ENCODE measurements around the gene IFITM5. TPM values are rescaled to one million over a fixed set of nuclear protein-coding genes. Genes with fewer than 3 reads are reported as not detected.
A peak's percentile ranks its signal among the peaks of the same experiment; 100 is the strongest.

The IFITM5 gene
- total RNA-seq, 1 experiment from 2014 or later: not detected

DNA sequence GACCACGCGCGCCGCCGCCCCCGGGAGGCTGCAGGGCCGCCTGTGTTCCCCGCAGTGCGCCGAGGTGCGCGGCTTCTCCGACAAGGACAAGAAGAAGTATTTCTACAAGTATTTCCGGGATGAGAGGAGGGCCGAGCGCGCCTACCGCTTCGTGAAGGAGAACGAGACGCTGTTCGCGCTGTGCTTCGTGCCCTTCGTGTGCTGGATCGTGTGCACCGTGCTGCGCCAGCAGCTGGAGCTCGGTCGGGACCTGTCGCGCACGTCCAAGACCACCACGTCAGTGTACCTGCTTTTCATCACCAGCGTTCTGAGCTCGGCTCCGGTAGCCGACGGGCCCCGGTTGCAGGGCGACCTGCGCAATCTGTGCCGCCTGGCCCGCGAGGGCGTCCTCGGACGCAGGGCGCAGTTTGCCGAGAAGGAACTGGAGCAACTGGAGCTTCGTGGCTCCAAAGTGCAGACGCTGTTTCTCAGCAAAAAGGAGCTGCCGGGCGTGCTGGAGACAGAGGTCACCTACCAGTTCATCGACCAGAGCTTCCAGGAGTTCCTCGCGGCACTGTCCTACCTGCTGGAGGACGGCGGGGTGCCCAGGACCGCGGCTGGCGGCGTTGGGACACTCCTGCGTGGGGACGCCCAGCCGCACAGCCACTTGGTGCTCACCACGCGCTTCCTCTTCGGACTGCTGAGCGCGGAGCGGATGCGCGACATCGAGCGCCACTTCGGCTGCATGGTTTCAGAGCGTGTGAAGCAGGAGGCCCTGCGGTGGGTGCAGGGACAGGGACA, 18.4 kb downstream of the IFITM5 start:
- peak; percentile 2; the same call in 1 of the 2 replicates for ATAC-seq
- Histone ChIP-seq H3K36me3 (ENCODE audit: control insufficient read depth, insufficient read depth, low read length) (no peaks in the 10 kb centered on the region), H3K27me3 (ENCODE audit: control insufficient read depth, insufficient read depth, low read length) (peaks cover 3% of the 10 kb centered on the region), H3K9me3 (ENCODE audit: control insufficient read depth, insufficient read depth, low read depth, low read length) (0 out of 2 replicates have a peak, but pooled peaks cover 3% of the 10 kb centered on the region), H3K4me3 (ENCODE audit: low read depth in 2 of 2, low read length in 2 of 2) (no peak overlapping the region; a peak in 1 of 4 replicates), H3K4me1 (ENCODE audit: control insufficient read depth, insufficient read depth, low read length) (peaks cover 12% of the 10 kb centered on the region; the same call in 1 of the 2 replicates), H3K27ac (ENCODE audit: low read length) (no peak overlapping the region)
- no TSS peak for BruUV-seq (replicated peaks)
- TF ChIP-seq TCF7L2 (IDR thresholded peaks at IDR 0.05; ENCODE audit: low read depth, low read length) (no peak), SIN3A (IDR thresholded peaks at IDR 0.05; ENCODE audit: borderline replicate concordance, insufficient read depth, low read depth, low read length) (no peak)
- TF ChIP-seq, protein P1, sequence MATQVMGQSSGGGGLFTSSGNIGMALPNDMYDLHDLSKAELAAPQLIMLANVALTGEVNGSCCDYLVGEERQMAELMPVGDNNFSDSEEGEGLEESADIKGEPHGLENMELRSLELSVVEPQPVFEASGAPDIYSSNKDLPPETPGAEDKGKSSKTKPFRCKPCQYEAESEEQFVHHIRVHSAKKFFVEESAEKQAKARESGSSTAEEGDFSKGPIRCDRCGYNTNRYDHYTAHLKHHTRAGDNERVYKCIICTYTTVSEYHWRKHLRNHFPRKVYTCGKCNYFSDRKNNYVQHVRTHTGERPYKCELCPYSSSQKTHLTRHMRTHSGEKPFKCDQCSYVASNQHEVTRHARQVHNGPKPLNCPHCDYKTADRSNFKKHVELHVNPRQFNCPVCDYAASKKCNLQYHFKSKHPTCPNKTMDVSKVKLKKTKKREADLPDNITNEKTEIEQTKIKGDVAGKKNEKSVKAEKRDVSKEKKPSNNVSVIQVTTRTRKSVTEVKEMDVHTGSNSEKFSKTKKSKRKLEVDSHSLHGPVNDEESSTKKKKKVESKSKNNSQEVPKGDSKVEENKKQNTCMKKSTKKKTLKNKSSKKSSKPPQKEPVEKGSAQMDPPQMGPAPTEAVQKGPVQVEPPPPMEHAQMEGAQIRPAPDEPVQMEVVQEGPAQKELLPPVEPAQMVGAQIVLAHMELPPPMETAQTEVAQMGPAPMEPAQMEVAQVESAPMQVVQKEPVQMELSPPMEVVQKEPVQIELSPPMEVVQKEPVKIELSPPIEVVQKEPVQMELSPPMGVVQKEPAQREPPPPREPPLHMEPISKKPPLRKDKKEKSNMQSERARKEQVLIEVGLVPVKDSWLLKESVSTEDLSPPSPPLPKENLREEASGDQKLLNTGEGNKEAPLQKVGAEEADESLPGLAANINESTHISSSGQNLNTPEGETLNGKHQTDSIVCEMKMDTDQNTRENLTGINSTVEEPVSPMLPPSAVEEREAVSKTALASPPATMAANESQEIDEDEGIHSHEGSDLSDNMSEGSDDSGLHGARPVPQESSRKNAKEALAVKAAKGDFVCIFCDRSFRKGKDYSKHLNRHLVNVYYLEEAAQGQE (IDR thresholded peaks at IDR 0.05; ENCODE audit: insufficient read depth in 1 of 2, low read depth in 2 of 2, low read length in 1 of 2): no peak
- in situ Hi-C loops (cut with HindIII; ENCODE audit: low pct_unique_long_range_greater_than_20kb, low sequenced_read_pairs): no loop called here
- no peak for DNase-seq (ENCODE audit: low read depth, low spot score)
- CTCF ChIA-PET: interaction anchor here (0.6 kb wide), 1 partner anchor 21 kb away, joined by 11 read pairs; no protein-coding TSS in a partner anchor
- intact Hi-C loops (cut with micrococcal nuclease; ENCODE audit: unreplicated experiment): no loop called here
- POLR2A ChIA-PET: interaction anchor here (1.2 kb wide), 1 partner anchor 9 kb away, joined by 3 read pairs; the partner anchor contains the start of gene PGGHG

- no TSS peak for BruUV-seq (replicated peaks)
- intact Hi-C loops (cut with micrococcal nuclease; ENCODE audit: unreplicated experiment) (no loop called here), in situ Hi-C loops (cut with HindIII; ENCODE audit: low pct_unique_long_range_greater_than_20kb, low sequenced_read_pairs) (no loop called here)
- H3K27me3 ChIP-seq (ENCODE audit: control insufficient read depth, insufficient read depth, low read length): peaks cover 3% of the 10 kb centered on the region
- TF ChIP-seq, protein P2, sequence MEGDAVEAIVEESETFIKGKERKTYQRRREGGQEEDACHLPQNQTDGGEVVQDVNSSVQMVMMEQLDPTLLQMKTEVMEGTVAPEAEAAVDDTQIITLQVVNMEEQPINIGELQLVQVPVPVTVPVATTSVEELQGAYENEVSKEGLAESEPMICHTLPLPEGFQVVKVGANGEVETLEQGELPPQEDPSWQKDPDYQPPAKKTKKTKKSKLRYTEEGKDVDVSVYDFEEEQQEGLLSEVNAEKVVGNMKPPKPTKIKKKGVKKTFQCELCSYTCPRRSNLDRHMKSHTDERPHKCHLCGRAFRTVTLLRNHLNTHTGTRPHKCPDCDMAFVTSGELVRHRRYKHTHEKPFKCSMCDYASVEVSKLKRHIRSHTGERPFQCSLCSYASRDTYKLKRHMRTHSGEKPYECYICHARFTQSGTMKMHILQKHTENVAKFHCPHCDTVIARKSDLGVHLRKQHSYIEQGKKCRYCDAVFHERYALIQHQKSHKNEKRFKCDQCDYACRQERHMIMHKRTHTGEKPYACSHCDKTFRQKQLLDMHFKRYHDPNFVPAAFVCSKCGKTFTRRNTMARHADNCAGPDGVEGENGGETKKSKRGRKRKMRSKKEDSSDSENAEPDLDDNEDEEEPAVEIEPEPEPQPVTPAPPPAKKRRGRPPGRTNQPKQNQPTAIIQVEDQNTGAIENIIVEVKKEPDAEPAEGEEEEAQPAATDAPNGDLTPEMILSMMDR (IDR thresholded peaks at IDR 0.05): no peak
- TF ChIP-seq POLR2AphosphoS5 (IDR thresholded peaks at IDR 0.05; ENCODE audit: low read depth, low read length) (no peak), TCF7L2 (IDR thresholded peaks at IDR 0.05; ENCODE audit: low read depth, low read length) (0 out of 2 replicates have a peak, but pooled peaks have one; percentile 15), SIN3A (IDR thresholded peaks at IDR 0.05; ENCODE audit: borderline replicate concordance, insufficient read depth, low read depth, low read length) (peak; percentile 85; the same call in 1 of the 2 replicates)
- TF ChIP-seq, protein P1 (IDR thresholded peaks at IDR 0.05; ENCODE audit: insufficient read depth in 1 of 2, low read depth in 2 of 2, low read length in 1 of 2): peak; percentile 93 to 97
- peaks cover 12% of the 10 kb centered on the region; the same call in 1 of the 2 replicates for H3K4me1 ChIP-seq (ENCODE audit: control insufficient read depth, insufficient read depth, low read length)
- peak; percentile 63 for ATAC-seq
- H3K9me3 ChIP-seq (ENCODE audit: control insufficient read depth, insufficient read depth, low read depth, low read length): 0 out of 2 replicates have a peak, but pooled peaks cover 3% of the 10 kb centered on the region
- no peaks in the 10 kb centered on the region for H3K36me3 ChIP-seq (ENCODE audit: control insufficient read depth, insufficient read depth, low read length)
- no peak overlapping the region for H3K27ac ChIP-seq (ENCODE audit: low read length)
- ChIA-PET CTCF (no interaction called here), POLR2A (interaction anchor here (1.2 kb wide), 1 partner anchor 9 kb away, joined by 3 read pairs; the partner anchor contains the start of gene PGGHG)
- DNase-seq (ENCODE audit: low read depth, low spot score): no peak
- peak overlapping the region; percentile 37 to 40 for H3K4me3 ChIP-seq (ENCODE audit: low read depth in 2 of 2, low read length in 2 of 2)
Observed at GRCh38 chr11:279966-280705, 19.2 kb downstream of the IFITM5 start.
